Thoracic aorta (tissue), 2 donors: Measurements from ENCODE around the gene SURF2. TPM values are rescaled to one million over a fixed set of nuclear protein-coding genes. Genes with fewer than 3 reads are reported as not detected.

Experiments used
- ATAC-seq: fragments of 150-250 bp; one replicate; pipeline ENCODE4 v1.8.0; 2017; ENCODE audit warnings: low read depth; ENCODE audit not compliant: insufficient number of reproducible peaks, low FRiP score
- DNase-seq: peaks from one replicate; pipeline ENCODE4 v3.0.0-alpha.2; 2020; ENCODE audit warnings: low spot score
- H3K27ac ChIP-seq, 2 donors: fragments of 200-600 bp; sonication (generic); 1 replicate in 1 of 2; 2 replicates in 1 of 2; pipeline ENCODE4 v1.5.1; 2016; ENCODE audit warnings: mild to moderate bottlenecking in 2 of 2, moderate library complexity in 2 of 2
- H3K27me3 ChIP-seq: fragments of 200-600 bp; sonication (generic); replicated peaks from 2 replicates; pipeline ENCODE4 v1.6.0; 2016; ENCODE audit warnings: mild to moderate bottlenecking; ENCODE audit not compliant: insufficient read depth
- H3K36me3 ChIP-seq: fragments of 200-600 bp; sonication (generic); one replicate; pipeline ENCODE4 v1.5.1; 2016
- H3K4me1 ChIP-seq, 2 donors: fragments of 200-600 bp; sonication (generic); 1 replicate in 1 of 2; 2 replicates in 1 of 2; pipeline versions ENCODE4 v1.5.1 to v1.6.0; 2016; ENCODE audit warnings: low read depth in 2 of 2, mild to moderate bottlenecking in 1 of 2; ENCODE audit not compliant: control insufficient read depth in 1 of 2
- H3K4me3 ChIP-seq: fragments of 200-600 bp; sonication (generic); 2 replicates; pipeline ENCODE4 v1.5.1; 2016; ENCODE audit warnings: mild to moderate bottlenecking
- H3K9me3 ChIP-seq: fragments of 200-600 bp; sonication (generic); 2 replicates; pipeline ENCODE4 v1.5.1; 2016
- total RNA-seq, 2 donors: library from RNA; depleted of rRNA; stranded (reverse); fragments of >200 nt; gene quantifications; one replicate each; pipeline versions ENCODE4 v1.1.0 to v1.2.3, GENCODE V29; 2016
- TF ChIP-seq, protein P1 (sequence below): fragments of 200-600 bp; sonication (generic); IDR thresholded peaks from one replicate; pipeline ENCODE4 v1.5.1; 2019; ENCODE audit warnings: antibody characterized with exemption

Gene SURF2
- total RNA-seq, 2 donors from 2014 or later, result 7.0 to 13.3 TPM

DNA sequence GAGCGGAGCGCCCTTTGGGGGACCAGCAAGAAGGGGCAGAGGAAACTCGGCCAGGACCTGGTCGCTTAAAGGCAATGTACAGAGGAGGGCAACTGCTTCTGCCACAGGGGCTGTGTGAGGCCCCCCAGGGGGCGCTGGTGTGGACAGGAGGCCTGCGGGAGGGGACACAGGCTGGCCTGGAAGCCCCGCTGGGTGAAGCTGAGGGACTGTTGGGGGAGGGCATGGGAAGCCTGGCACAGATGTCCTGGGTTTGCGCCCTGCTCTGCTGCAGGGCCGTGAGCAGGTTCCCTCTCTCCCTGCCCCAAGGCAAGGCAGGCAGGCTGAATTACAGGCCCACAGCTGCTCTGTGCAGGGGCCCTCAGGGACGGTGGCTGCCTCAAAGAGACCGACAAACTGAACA, 13.8 kb upstream of the SURF2 start:
- H3K27me3 ChIP-seq, result no peaks in the 10 kb centered on the region
- no peak overlapping the region for H3K27ac ChIP-seq
- no peak for DNase-seq
- H3K9me3 ChIP-seq, result no peaks in the 10 kb centered on the region
- ATAC-seq, result no peak
- TF ChIP-seq, protein P1, sequence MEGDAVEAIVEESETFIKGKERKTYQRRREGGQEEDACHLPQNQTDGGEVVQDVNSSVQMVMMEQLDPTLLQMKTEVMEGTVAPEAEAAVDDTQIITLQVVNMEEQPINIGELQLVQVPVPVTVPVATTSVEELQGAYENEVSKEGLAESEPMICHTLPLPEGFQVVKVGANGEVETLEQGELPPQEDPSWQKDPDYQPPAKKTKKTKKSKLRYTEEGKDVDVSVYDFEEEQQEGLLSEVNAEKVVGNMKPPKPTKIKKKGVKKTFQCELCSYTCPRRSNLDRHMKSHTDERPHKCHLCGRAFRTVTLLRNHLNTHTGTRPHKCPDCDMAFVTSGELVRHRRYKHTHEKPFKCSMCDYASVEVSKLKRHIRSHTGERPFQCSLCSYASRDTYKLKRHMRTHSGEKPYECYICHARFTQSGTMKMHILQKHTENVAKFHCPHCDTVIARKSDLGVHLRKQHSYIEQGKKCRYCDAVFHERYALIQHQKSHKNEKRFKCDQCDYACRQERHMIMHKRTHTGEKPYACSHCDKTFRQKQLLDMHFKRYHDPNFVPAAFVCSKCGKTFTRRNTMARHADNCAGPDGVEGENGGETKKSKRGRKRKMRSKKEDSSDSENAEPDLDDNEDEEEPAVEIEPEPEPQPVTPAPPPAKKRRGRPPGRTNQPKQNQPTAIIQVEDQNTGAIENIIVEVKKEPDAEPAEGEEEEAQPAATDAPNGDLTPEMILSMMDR, result no peak
- peaks cover 9 to 15% of the 10 kb centered on the region in 2 donors for H3K4me1 ChIP-seq
- H3K36me3 ChIP-seq, result peaks cover 60% of the 10 kb centered on the region
- no peak overlapping the region for H3K4me3 ChIP-seq

DNA sequence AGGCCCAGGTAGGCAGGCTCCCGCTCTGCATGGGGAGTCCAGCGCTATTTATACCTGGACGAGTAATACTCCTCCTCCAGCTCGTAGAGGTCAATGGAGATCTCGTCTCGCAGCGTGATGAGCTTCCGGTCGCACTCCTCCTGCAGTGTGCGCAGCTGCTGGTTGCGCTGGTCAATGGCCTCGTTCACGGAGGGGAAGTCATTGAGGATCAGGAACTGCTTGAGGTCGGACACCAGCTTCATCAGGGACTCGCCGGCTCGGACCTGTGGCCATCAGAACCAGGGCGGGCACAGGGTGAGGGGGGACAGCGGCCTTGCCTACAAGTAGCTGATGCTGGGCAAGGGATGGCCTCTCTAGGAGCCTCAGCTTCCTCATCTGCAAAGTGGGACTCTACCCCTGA, 12.3 kb upstream of the SURF2 start:
- Histone ChIP-seq H3K4me1 (peaks cover 12 to 22% of the 10 kb centered on the region in 2 donors), H3K9me3 (no peaks in the 10 kb centered on the region), H3K27me3 (no peaks in the 10 kb centered on the region), H3K27ac (no peak overlapping the region), H3K4me3 (no peak overlapping the region), H3K36me3 (peaks cover 62% of the 10 kb centered on the region)
- ATAC-seq (no peak), DNase-seq (no peak)
- TF ChIP-seq, protein P1, result no peak

- no peaks in the 10 kb centered on the region for H3K27me3 ChIP-seq
- ATAC-seq, result no peak
- H3K4me3 ChIP-seq, result no peak overlapping the region
- no peaks in the 10 kb centered on the region for H3K9me3 ChIP-seq
- peaks cover 66% of the 10 kb centered on the region for H3K36me3 ChIP-seq
- H3K4me1 ChIP-seq, result peaks cover 15 to 31% of the 10 kb centered on the region in 2 donors
- no peak overlapping the region for H3K27ac ChIP-seq
- DNase-seq, result no peak
- TF ChIP-seq, protein P1, result no peak
These were observed 11.4 kb upstream of the SURF2 start for GRCh38 chr9:133344979-133345378.

- Histone ChIP-seq H3K4me3 (no peak overlapping the region), H3K9me3 (no peaks in the 10 kb centered on the region), H3K27ac (no peak overlapping the region), H3K4me1 (peaks cover 15 to 32% of the 10 kb centered on the region in 2 donors), H3K36me3 (peaks cover 66% of the 10 kb centered on the region), H3K27me3 (no peaks in the 10 kb centered on the region)
- ATAC-seq (no peak), DNase-seq (no peak)
- TF ChIP-seq, protein P1, result no peak
These were observed 10.8 kb upstream of the SURF2 start for GRCh38 chr9:133345596-133345995.

DNA sequence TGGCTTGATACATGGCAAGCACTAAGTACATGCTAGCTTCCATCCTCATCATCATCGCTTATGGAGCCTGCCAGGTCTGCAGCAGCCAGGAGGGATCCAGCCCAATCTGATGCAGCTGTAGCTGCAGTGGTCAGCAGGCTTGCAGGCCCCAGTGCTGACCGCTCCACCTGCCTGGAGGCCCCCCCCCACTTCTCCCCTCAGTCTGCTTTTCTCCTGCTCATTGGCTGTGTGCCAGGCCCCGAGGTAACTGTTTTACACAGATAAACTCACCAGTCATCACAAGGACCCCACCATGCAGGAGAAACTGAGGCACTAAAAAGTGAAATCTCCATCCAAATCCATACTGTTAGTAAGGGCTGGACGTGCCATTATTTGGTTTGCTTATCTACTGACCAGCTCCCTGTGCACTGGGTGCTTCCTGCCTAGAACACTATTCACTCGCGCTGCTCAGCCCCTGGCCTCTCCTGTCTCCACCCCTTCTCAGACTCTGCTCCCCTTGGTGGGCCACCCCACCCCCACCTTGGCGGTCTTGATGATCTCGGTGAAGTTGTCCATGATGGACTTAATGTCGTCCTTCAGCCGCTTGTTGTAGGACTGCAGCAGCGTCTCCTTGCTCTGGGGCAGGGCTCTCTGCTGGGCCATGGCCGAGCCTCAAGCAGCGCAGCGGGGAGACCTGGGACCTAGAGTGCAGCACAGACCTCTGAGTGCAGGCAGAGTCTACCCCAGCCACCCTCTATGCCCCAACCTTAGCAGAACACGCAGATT, 10.1 kb upstream of the SURF2 start:
- DNase-seq, result no peak
- H3K4me3 ChIP-seq, result peak overlapping the region; percentile 87
- no peaks in the 10 kb centered on the region for H3K9me3 ChIP-seq
- H3K4me1 ChIP-seq, result peaks cover 15 to 32% of the 10 kb centered on the region in 2 donors
- no peak for ATAC-seq
- H3K27ac ChIP-seq, result peak overlapping the region in 1 of 2 donors; percentile 77
- TF ChIP-seq, protein P1, result no peak
- H3K27me3 ChIP-seq, result no peaks in the 10 kb centered on the region
- H3K36me3 ChIP-seq, result peaks cover 66% of the 10 kb centered on the region
